ENCODE results near the gene FUBP3. TPM values are rescaled to one million over a fixed set of nuclear protein-coding genes. Genes with fewer than 3 reads are reported as not detected.

Gene FUBP3
- total and polyA plus RNA-seq, 2 experiments from 2014 or later: 82.0 to 115 TPM

DNA sequence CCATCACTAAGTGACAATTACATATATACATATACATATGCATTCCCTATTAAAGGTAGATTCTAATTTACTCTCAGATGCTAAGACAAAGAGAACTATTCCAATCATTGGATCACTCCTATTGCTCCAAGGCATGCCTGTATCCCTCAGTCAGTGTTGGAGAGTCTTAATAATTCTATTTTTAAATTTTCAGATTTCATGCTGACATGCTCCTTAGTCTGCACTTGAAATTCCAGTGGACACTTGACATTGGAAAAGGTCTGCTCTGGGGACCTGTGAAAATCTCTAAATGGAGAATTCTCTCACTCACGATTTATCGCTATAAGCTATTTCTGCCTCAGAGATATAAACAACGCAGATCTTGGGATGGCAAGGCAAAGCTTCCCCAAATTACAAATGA is 3.9 kb upstream of the FUBP3 start:
- DNase-seq (ENCODE audit: low read depth in 1 of 2, low spot score in 1 of 2): peak in 1 of 2 donors; percentile 73
- H3K4me1 ChIP-seq (ENCODE audit: low read depth): peaks cover 16% of the 10 kb centered on the region
- H3K36me3 ChIP-seq: no peaks in the 10 kb centered on the region
- no peak overlapping the region for H3K4me3 ChIP-seq
- no peak overlapping the region for H3K27ac ChIP-seq
- TF ChIP-seq, protein P1, sequence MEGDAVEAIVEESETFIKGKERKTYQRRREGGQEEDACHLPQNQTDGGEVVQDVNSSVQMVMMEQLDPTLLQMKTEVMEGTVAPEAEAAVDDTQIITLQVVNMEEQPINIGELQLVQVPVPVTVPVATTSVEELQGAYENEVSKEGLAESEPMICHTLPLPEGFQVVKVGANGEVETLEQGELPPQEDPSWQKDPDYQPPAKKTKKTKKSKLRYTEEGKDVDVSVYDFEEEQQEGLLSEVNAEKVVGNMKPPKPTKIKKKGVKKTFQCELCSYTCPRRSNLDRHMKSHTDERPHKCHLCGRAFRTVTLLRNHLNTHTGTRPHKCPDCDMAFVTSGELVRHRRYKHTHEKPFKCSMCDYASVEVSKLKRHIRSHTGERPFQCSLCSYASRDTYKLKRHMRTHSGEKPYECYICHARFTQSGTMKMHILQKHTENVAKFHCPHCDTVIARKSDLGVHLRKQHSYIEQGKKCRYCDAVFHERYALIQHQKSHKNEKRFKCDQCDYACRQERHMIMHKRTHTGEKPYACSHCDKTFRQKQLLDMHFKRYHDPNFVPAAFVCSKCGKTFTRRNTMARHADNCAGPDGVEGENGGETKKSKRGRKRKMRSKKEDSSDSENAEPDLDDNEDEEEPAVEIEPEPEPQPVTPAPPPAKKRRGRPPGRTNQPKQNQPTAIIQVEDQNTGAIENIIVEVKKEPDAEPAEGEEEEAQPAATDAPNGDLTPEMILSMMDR (IDR thresholded peaks at IDR 0.05; ENCODE audit: low read depth, low read length): no peak
- no peaks in the 10 kb centered on the region for H3K27me3 ChIP-seq
- H3K9me3 ChIP-seq (ENCODE audit: low read depth): no peaks in the 10 kb centered on the region

DNA sequence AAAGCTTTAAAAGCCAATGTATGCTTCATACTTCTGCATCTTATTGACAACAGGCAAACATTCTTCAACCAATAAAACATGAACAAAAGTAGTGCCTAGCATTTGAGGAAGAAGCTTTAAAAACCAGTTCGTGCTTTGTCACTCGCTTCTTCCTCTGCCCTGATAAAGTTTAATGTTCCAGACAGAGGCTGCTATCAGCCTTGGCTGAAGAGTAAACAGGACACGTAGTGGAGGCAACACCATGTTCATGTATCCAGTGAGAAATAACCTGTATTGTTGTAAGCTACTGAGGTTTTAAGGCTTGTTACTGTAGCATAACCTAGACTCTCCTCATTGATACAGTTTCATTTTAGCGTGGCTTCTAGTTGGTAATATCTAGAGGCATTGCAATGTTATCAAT is 3.2 kb upstream of the FUBP3 start:
- no peak for DNase-seq (ENCODE audit: low read depth in 1 of 2, low spot score in 1 of 2)
- Histone ChIP-seq H3K4me3 (no peak overlapping the region), H3K9me3 (ENCODE audit: low read depth) (no peaks in the 10 kb centered on the region), H3K27me3 (no peaks in the 10 kb centered on the region), H3K4me1 (ENCODE audit: low read depth) (peaks cover 22% of the 10 kb centered on the region), H3K36me3 (no peaks in the 10 kb centered on the region), H3K27ac (no peak overlapping the region)
- TF ChIP-seq, protein P1 (IDR thresholded peaks at IDR 0.05; ENCODE audit: low read depth, low read length): no peak

DNA sequence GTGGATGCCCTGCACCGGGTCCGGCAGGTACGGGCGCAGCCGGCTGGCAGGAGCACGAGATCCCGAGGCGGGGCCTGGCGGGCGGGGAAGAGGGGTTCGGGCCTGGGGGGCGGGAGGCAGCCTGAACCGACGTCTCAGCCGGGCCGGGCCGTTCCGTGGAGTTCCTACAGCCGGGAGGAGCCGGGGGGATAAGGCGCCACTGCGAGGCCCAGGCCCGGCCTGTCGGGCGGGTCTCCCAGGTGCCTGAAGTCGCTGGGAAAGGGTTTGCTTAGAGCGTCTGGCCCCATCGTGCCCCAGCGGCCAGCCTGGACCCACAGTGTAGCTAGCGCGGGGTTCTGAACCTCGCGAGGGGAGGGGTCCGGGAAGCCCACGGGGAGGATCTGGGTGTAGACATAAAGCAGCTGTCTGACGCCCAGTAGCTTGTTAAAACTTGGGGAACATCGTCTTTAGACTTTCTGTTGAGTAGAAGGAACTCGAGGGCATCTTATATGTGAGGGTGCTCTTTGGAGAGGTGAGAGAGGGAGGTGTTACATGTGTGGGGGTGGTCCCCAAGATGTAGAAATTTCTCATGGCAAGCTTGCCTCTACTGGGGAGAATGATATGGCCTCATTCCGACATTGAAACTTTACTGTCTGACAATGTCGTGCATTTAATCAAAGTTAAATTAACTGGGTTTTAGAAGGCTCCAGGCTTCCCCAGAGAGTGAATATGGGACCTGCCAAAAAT is 524 bp downstream of the FUBP3 start:
- Histone ChIP-seq H3K27me3 (no peaks in the 10 kb centered on the region), H3K36me3 (no peaks in the 10 kb centered on the region), H3K27ac (peak overlapping the region; percentile 82), H3K4me3 (peak overlapping the region; percentile 99), H3K9me3 (ENCODE audit: low read depth) (no peaks in the 10 kb centered on the region), H3K4me1 (ENCODE audit: low read depth) (peaks cover 42% of the 10 kb centered on the region)
- TF ChIP-seq, protein P1 (IDR thresholded peaks at IDR 0.05; ENCODE audit: low read depth, low read length): no peak
- no peak for DNase-seq (ENCODE audit: low read depth in 1 of 2, low spot score in 1 of 2)

DNA sequence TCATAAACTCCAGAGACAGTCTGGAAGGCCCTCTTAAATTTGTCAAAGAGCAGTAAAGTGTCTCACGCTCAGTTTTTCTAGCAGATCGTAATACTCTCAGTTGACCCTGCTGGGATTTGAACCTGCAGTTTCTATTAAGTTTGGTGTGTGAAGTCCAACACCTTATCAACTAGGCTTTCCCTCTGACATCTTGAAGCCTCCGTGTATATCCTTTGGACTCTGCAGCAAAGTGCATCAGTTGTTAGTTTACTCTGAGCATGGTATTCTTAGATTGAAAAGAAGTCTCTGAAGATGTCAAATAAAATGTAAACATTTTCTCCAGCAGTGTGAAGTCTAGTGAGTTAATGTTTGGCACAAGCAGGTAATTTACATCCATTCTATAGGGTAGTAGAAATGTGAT is 2.4 kb downstream of the FUBP3 start:
- Histone ChIP-seq H3K4me3 (no peak overlapping the region), H3K4me1 (ENCODE audit: low read depth) (peaks cover 42% of the 10 kb centered on the region), H3K9me3 (ENCODE audit: low read depth) (no peaks in the 10 kb centered on the region), H3K27me3 (no peaks in the 10 kb centered on the region), H3K36me3 (no peaks in the 10 kb centered on the region), H3K27ac (no peak overlapping the region)
- TF ChIP-seq, protein P1 (IDR thresholded peaks at IDR 0.05; ENCODE audit: low read depth, low read length): no peak
- no peak for DNase-seq (ENCODE audit: low read depth in 1 of 2, low spot score in 1 of 2)

DNA sequence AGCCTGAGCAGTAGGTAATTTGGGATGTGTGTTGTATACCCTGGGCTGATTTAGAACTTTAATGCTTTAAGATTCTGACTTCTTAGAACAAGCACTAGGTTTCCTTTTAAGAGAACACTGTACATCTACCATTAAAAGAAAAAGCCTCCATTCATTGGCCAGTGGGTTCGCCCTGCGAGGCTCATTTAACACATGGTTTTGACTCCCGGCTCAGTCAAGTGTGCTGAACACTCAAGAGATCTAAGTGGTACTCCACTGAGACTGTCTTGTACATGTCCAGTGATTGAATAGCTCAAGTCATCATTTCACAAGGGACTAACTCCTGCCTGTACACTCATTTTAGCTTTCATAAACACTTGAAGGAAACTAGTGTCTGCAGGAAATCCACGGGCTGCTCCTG is 3.9 kb downstream of the FUBP3 start:
- no peak overlapping the region for H3K4me3 ChIP-seq
- no peaks in the 10 kb centered on the region for H3K27me3 ChIP-seq
- peak overlapping the region; percentile 7 for H3K27ac ChIP-seq
- H3K36me3 ChIP-seq: no peaks in the 10 kb centered on the region
- no peaks in the 10 kb centered on the region for H3K9me3 ChIP-seq (ENCODE audit: low read depth)
- peak in 1 of 2 donors; percentile 37 for DNase-seq (ENCODE audit: low read depth in 1 of 2, low spot score in 1 of 2)
- H3K4me1 ChIP-seq (ENCODE audit: low read depth): peaks cover 47% of the 10 kb centered on the region
- TF ChIP-seq, protein P1 (IDR thresholded peaks at IDR 0.05; ENCODE audit: low read depth, low read length): no peak
